Myocyte (in vitro differentiated cells): ENCODE results near the gene NSL1. TPM values are rescaled to one million over a fixed set of nuclear protein-coding genes. Genes with fewer than 3 reads are reported as not detected.
"Not testable (repeated sequence)": the region's sequence is repeated elsewhere in the genome, so short reads cannot be mapped to it uniquely, and the experiment has no call there.

Source experiments
- DNase-seq: peaks from one replicate; pipeline ENCODE4 v3.0.0-alpha.2; 2012; ENCODE audit warnings: low read depth
- total RNA-seq: library from RNA; depleted of rRNA; stranded (reverse); fragments of >200 nt; gene quantifications from 2 replicates; pipeline ENCODE4 v1.2.3, GENCODE V29; 2014

NSL1 gene
- total RNA-seq, 1 donor from 2014 or later = 17.5 TPM

- DNase-seq = no peak
Observed at GRCh38 chr1:212783976-212784375, 7.6 kb downstream of the NSL1 start.

DNA sequence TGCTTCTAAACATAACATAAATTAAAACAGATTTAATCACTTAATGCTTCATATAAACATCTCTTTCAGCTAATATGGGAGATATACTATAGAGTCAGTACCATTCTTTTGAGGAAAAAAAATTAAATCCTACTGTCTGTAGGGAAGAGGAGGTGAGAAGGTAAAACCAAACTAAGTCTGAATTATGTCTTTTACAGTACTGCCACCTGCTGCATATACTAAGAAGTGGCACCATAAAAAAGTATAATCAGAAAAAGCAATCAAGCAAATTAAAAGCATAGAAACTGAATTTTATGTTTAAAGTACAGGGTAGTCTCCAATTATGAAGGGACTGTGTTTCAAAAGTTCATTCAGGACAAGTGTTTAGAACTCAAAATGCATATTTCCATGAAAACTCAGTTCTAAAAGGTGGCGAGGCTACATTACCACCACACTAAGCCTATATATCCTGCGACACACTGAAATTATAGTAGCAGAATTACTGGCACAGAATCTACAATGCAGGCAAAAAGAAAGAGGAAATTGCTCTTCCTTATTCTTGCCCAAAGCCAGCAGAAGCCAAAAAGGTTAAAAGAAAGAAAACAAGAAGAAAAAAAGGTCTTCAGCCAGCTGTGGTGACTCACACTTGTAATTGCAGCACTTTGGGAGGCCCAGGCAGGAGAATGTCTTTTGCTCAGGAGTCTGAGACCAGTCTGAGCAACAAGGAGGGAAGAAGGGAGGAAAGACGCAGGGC, 9.0 kb downstream of the NSL1 start:
- DNase-seq = peak; percentile 34

DNA sequence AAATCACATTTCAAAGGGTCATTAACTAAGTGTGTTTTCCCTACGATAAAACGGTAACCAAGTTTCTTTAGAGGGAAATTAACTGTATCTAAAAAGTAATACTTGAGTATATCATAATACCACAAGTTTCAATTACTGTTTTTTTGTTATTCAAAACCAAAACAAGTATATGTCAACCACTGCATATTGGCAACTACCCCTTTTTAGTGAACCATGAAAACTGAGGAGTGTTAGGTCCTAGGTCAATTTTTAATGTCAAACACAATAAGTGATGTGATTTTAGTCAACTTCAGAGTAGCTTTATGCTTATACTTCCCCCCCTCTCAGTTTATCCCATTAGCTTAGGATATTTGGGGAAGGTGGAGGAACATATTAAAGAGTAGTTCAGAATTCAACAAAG, 10.4 kb downstream of the NSL1 start:
- no peak for DNase-seq

- no peak for DNase-seq
Observed at GRCh38 chr1:212780759-212781158, 10.8 kb downstream of the NSL1 start.

- DNase-seq = not testable (repeated sequence)
Observed at GRCh38 chr1:212779086-212779485, 12.5 kb downstream of the NSL1 start.

DNA sequence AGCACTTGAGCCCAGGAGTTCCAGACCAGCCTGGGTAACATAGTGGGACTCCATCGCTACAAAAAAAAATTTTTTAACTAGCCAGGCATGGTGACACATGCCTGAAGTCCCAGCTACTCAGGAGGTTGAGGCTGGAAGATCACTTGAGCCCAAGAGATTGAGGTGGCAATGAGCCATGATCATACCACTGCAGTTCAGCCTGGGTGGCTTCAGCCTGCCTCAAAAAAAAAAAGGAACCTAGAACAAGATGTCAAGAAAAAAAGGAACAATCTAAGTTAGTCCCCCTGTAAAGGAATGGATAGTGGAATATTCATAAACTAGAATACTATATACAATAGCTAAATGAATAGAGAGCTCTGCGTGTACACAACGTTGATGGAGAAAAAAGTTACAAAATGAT, 14.4 kb downstream of the NSL1 start:
- DNase-seq = no peak

DNA sequence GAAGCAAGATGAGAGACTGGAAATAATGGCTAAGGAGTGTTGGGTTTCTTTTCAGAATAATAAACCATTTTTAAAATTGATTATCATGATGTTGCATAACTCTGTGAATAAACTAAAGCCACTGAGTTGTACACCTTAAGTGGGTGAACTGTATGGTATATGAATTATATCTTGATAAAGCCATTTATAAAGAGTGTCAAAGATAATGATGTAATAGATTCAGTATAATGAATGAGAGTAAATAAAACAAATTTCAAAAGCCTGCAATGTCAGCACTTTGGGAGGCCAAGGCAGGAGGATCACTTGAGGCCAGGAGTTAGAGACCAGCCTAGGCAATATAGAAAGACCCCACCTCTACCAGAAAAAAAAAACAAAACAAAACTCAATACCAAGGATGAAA, 16.3 kb downstream of the NSL1 start:
- no peak for DNase-seq

GRCh38 chr1:212774584-212774983, 17.0 kb downstream of the NSL1 start:
- no peak for DNase-seq

DNA sequence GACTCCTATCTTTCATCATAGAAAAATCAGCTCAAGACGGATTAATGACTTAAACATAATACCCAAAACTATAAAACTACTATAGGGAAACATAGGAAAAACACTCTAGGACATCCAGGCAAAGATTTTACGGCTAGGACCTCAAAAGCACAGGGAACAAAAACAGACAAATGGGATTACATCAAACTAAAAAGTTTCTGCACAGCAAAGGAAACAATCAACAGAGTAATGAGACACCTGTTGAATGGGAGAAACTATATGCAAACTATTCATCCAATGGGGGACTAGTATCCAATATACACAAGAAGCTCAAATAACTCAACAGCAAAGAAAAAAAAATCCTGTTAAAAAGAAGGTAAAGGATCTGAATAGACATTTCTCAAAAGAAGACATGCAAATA, 18.6 kb downstream of the NSL1 start:
- DNase-seq = no peak

GRCh38 chr1:212771341-212771740, 20.2 kb downstream of the NSL1 start:
- DNase-seq = no peak

DNA sequence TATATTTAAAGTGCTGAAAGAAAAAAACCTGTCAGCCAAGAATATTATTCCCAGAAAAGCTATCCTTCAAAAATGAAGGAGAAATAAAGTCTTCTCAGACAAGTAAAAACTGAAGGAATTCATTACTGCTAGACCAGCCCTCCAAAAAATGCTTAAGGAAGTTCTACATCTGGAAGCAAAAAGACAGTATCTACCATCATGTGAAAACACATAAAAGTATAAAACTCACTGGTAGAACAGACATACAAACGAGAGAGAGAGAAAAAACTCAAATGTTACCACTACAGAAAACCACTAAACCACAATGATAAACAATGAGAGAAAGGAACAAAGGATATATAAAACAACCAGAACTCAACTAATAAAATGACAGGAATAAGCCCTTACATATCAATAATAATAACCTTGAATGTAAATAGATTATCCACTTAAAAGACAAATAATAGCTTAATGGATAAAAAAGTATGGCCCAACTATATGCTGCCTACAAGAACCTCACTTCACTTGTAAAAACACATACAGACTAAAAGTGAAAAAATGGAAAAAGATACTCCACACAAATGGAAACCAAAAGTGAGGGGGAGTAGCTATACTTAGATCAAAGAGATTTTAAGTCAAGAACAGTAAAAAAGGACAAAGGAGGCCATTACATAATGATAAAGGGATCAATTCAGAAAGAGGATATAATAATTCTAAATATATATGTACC, 22.0 kb downstream of the NSL1 start:
- DNase-seq = peak; percentile 2

- DNase-seq = not testable (repeated sequence)
Observed at GRCh38 chr1:212766825-212767224, 24.8 kb downstream of the NSL1 start.

DNA sequence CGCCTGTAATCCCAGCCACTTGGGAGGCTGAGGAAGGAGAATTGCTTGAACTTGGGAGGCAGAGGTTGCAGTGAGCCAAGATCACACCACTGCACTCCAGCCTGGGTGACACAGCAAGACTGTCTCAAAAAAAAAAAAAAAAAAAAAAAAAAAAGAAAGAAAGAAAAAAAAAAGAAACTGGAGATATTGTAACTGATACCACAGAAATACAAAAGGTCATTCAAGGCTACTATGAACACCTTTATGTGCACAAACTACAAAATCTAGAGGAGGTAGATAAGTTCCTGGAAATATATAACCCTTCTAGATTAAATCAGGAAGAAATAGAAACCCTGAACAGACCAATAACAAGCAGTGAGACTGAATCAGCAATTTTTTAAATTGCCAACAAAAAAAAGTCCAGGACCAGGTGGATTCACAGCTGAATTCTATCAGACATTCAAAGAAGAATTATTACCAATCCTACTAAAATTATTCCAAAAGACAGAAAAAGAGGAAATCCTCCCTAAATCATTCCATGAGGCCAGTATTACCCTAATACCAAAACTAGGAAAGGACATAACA, 26.8 kb downstream of the NSL1 start:
- not testable (repeated sequence) for DNase-seq

DNA sequence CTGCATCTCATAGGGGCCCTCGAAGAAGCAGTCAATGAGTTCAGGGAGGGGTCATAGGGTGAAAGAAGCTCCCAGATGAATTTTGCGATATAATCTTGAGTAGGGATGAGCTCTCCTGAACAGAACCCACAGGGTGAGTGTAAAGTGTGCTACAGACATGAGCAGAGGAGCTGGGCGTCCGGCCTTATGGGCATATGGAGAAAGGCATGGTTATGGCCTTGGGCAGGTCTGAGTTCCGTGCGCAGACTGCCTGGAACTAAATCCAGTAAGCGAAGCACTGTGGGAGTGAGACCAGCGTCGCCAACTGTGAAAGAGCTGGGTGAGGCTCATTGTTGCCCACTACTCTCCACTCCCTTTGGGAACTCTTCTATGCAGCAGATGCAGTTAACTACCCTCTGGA, 28.7 kb downstream of the NSL1 start:
- DNase-seq = no peak

- DNase-seq = no peak
Observed at GRCh38 chr1:212762234-212762633, 29.3 kb downstream of the NSL1 start.

DNA sequence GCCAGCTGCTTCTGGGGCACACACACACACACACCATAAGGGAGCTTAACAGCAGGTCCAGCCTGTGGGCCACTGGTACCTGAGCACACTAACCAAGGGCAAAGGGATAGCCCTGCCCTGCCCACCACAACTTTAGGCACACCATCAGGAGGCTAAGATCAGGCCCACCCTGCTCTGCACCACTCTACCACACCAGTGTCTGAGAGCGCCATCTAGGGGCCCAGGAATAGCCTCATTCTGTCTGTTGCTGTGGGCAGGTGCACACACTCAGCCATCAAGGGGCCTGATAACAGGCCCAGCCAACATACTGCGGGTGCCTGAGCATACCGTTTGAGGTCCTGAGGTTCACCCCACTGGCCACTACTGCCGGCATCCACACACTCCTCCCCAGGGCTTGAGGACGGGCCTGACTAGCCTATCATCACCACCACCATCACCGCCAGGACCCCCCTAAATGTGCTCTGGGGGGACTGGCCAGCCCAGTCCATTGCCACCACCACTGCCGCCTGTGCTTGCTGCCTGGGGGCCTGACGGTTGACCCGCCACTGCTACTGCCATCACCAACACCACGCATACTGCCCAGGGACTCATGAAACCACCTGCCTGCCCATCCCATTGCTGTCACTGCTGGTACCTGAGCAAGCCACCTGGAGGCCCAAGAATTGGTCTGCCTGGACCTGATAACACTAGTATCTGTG, 31.3 kb downstream of the NSL1 start:
- DNase-seq = peak; percentile 12

DNA sequence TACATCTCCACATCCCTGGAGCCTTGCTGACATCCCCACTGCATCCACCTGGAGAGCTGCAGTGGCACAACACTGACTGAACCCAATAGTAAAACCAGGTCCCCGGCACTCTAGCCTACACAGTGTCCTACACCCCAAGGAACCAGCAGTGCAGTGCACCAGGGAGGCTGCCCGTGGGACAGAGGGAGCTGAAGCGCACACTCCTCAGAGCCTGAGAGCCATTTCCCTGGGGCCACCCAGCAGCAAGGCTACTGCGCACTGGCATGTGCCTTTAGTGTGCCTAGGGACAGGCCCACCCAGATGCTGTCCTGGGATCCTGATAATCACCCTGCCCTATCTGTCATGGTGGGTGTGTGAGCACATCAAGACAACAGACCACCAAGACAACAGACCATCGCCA, 31.9 kb downstream of the NSL1 start:
- no peak for DNase-seq

DNA sequence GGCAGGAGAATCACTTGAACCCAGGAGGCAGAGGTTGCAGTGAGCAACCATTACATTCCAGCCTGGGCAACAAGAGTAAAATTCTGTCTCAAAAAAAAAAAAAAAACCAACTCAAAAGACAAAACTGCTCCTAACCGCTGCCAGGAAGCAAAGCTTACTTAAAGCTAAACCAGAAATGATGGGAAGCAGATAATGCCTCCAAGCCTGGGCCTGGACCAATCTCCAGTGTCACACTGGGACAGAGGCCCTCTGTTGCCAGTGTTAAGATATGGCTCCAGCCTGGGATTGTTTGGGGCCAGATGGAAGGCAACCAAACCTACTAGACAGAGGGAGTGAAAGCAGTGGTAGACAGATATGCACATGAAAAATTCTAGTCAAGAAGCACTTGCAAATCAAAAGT, 36.9 kb downstream of the NSL1 start:
- no peak for DNase-seq

DNA sequence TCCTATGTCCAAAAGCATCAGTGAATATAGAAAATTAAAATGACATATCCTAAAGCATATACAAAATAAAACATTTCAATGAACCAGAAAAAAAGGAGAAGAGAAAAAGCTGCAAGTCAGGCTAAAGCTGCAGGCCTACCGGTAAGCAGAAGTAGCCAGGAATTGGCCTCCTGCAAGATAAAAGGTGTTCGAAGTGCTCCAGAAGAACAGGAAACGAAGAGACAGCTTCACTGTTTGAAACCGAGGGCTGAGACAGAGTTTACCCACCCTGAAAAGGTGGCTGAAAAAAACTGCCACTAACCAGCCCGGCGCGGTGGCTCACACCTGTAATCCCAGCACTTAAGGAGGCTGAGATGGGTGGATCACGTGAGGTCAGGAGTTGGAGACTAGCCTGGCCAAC, 37.4 kb downstream of the NSL1 start:
- DNase-seq = no peak

GRCh38 chr1:212753749-212754148, 37.8 kb downstream of the NSL1 start:
- no peak for DNase-seq

GRCh38 chr1:212752934-212753497, 38.6 kb downstream of the NSL1 start:
- no peak for DNase-seq
